GM23248 (cell line): ENCODE results near the gene GALP. TPM values are rescaled to one million over a fixed set of nuclear protein-coding genes. Genes with fewer than 3 reads are reported as not detected.
A peak's percentile ranks its signal among the peaks of the same experiment; 100 is the strongest.

ENCODE experiments used
- DNase-seq: peaks from one replicate; pipeline ENCODE4 v3.0.0-alpha.2; 2015
- H2AFZ ChIP-seq: fragments of 200-600 bp; sonication (generic); 2 replicates; pipeline ENCODE4 v1.6.1; 2016; ENCODE audit warnings: antibody characterized with exemption
- H3F3A ChIP-seq: fragments of 200-600 bp; sonication (generic); 2 replicates; pipeline ENCODE4 v1.6.1; 2016; ENCODE audit warnings: mild to moderate bottlenecking, antibody characterized with exemption, mixed run types; ENCODE audit not compliant: insufficient read depth
- H3K27ac ChIP-seq: fragments of 200-600 bp; sonication (generic); 2 replicates; pipeline ENCODE4 v1.5.1; 2016; ENCODE audit warnings: mild to moderate bottlenecking
- H3K27me3 ChIP-seq: fragments of 200-600 bp; sonication (generic); replicated peaks from 2 replicates; pipeline ENCODE4 v1.6.1; 2016; ENCODE audit warnings: mild to moderate bottlenecking; ENCODE audit not compliant: insufficient read depth
- H3K36me3 ChIP-seq: fragments of 200-600 bp; sonication (generic); 2 replicates; pipeline ENCODE4 v1.6.1; 2016; ENCODE audit warnings: low read depth, mild to moderate bottlenecking
- H3K4me1 ChIP-seq: fragments of 200-600 bp; sonication (generic); 2 replicates; pipeline ENCODE4 v1.6.1; 2016; ENCODE audit warnings: mild to moderate bottlenecking; ENCODE audit not compliant: insufficient read depth
- H3K4me2 ChIP-seq: fragments of 200-600 bp; sonication (generic); one replicate; pipeline ENCODE4 v1.6.1; 2016; ENCODE audit warnings: mild to moderate bottlenecking; ENCODE audit not compliant: unreplicated experiment
- H3K4me3 ChIP-seq: fragments of 200-600 bp; sonication (generic); 2 replicates; pipeline ENCODE4 v1.5.1; 2016; ENCODE audit warnings: mild to moderate bottlenecking
- H3K79me2 ChIP-seq: fragments of 200-600 bp; sonication (generic); 2 replicates; pipeline ENCODE4 v1.6.1; 2016; ENCODE audit warnings: mild to moderate bottlenecking; ENCODE audit not compliant: insufficient read depth
- H3K9ac ChIP-seq: fragments of 200-600 bp; sonication (generic); 2 replicates; pipeline ENCODE4 v1.6.1; 2016; ENCODE audit warnings: mild to moderate bottlenecking
- H3K9me2 ChIP-seq: fragments of 200-600 bp; sonication (generic); 2 replicates; pipeline ENCODE4 v1.6.1; 2016; ENCODE audit warnings: mixed run types, mild to moderate bottlenecking, moderate library complexity; ENCODE audit not compliant: insufficient read depth
- H3K9me3 ChIP-seq: fragments of 200-600 bp; sonication (generic); one replicate; pipeline ENCODE4 v1.6.1; 2017; ENCODE audit warnings: low read depth
- H4K20me1 ChIP-seq: fragments of 200-600 bp; sonication (generic); 2 replicates; pipeline ENCODE4 v1.6.0; 2016; ENCODE audit not compliant: insufficient read depth
- EZH2 ChIP-seq: fragments of 200-600 bp; sonication (generic); IDR thresholded peaks from 2 replicates; pipeline ENCODE4 v1.6.1; 2018; ENCODE audit warnings: antibody characterized with exemption, mild to moderate bottlenecking; ENCODE audit not compliant: insufficient read depth, poor library complexity, severe bottlenecking
- EZH2phosphoT487 ChIP-seq: fragments of 200-600 bp; sonication (generic); IDR thresholded peaks from 2 replicates; pipeline ENCODE4 v1.6.1; 2018; ENCODE audit warnings: antibody characterized with exemption, moderate library complexity, mild to moderate bottlenecking, low read depth; ENCODE audit not compliant: insufficient read depth
- WGBS, 2 experiments: methylation state at CpG; one replicate each; pipeline ENCODE4 v1.1.6; 2015 to 2017; ENCODE audit warnings: low lambda C conversion rate in 2 of 2, low coverage in 1 of 2; ENCODE audit errors: missing lambda C conversion rate in 2 of 2; 5-methylcytosine and 5-hydroxymethylcytosine counted together
- in situ Hi-C: fragments of 300-500 bp; cut with MboI; formaldehyde crosslinking; loops from 2 replicates; pipeline ENCODE4 v1.15.0; 2020
- polyA plus RNA-seq: library from polyadenylated mRNA; unstranded; fragments of >200 nt; fragmentation: Nextera tagmentation; extraction: Ambion mirVana; gene quantifications from 2 replicates; pipeline ENCODE4 v1.2.1, GENCODE V29; 2016
- total RNA-seq: library from RNA; depleted of rRNA; stranded (reverse); fragments of >200 nt; shearing (Covaris generic); gene quantifications from 2 replicates; pipeline ENCODE4 v1.2.3, GENCODE V29; 2014

GALP gene
- total and polyA plus RNA-seq, 2 experiments from 2014 or later: not detected

GRCh38 chr19:56137405-56137804, 38.4 kb upstream of the GALP start:
- no peaks in the 10 kb centered on the region for H3K9me2 ChIP-seq
- H3K4me2 ChIP-seq: no peak overlapping the region
- H3K9ac ChIP-seq: no peak overlapping the region
- H3K9me3 ChIP-seq: no peaks in the 10 kb centered on the region
- TF ChIP-seq EZH2phosphoT487 (no peak), EZH2 (no peak)
- in situ Hi-C loops: no loop called here
- H3K4me3 ChIP-seq: no peak overlapping the region
- H3K36me3 ChIP-seq: no peaks in the 10 kb centered on the region
- no peaks in the 10 kb centered on the region for H3F3A ChIP-seq
- 47 to 51% methylated on average over 6 of the region's 6 CpGs for WGBS, 2 experiments
- no peak for DNase-seq
- H3K27ac ChIP-seq: no peak overlapping the region
- H4K20me1 ChIP-seq: no peaks in the 10 kb centered on the region
- no peak overlapping the region for H2AFZ ChIP-seq
- no peaks in the 10 kb centered on the region for H3K27me3 ChIP-seq
- peaks cover 8% of the 10 kb centered on the region for H3K4me1 ChIP-seq
- H3K79me2 ChIP-seq: peaks cover 8% of the 10 kb centered on the region

- no peak for DNase-seq
- Histone ChIP-seq H3K36me3 (no peaks in the 10 kb centered on the region), H3K4me3 (no peak overlapping the region), H3K27me3 (no peaks in the 10 kb centered on the region), H3K4me2 (no peak overlapping the region), H3K27ac (no peak overlapping the region), H2AFZ (no peak overlapping the region), H3K4me1 (peaks cover 8% of the 10 kb centered on the region), H3F3A (no peaks in the 10 kb centered on the region), H3K9me3 (no peaks in the 10 kb centered on the region), H3K9ac (no peak overlapping the region), H3K9me2 (no peaks in the 10 kb centered on the region), H4K20me1 (no peaks in the 10 kb centered on the region), H3K79me2 (peaks cover 15% of the 10 kb centered on the region)
- in situ Hi-C loops: no loop called here
- 69 to 77% methylated on average over 3 of the region's 3 CpGs for WGBS, 2 experiments
- TF ChIP-seq EZH2: no peak
- TF ChIP-seq EZH2phosphoT487: no peak
These were observed 37.7 kb upstream of the GALP start for GRCh38 chr19:56138069-56138468.

- in situ Hi-C loops: no loop called here
- H3K27me3 ChIP-seq: no peaks in the 10 kb centered on the region
- H3K27ac ChIP-seq: peak overlapping the region; percentile 83
- no peaks in the 10 kb centered on the region; the same call in 1 of the 2 replicates for H3K4me1 ChIP-seq
- no peaks in the 10 kb centered on the region for H3K9me3 ChIP-seq
- H3K4me2 ChIP-seq: peak overlapping the region; percentile 95
- peak overlapping the region; percentile 87 for H3K9ac ChIP-seq
- peak overlapping the region; percentile 81 for H3K4me3 ChIP-seq
- peak; percentile 45 for DNase-seq
- no peak for TF ChIP-seq EZH2phosphoT487
- no peak for TF ChIP-seq EZH2
- H3F3A ChIP-seq: no peaks in the 10 kb centered on the region
- H2AFZ ChIP-seq: peak overlapping the region; percentile 96
- H4K20me1 ChIP-seq: no peaks in the 10 kb centered on the region
- H3K9me2 ChIP-seq: no peaks in the 10 kb centered on the region
- peaks cover 34% of the 10 kb centered on the region for H3K79me2 ChIP-seq
- no peaks in the 10 kb centered on the region for H3K36me3 ChIP-seq
- WGBS, 2 experiments: 26 to 32% methylated on average over 20 to 22 of the region's 22 CpGs
These were observed 35.8 kb upstream of the GALP start for GRCh38 chr19:56139847-56140582.

GRCh38 chr19:56140583-56141416, 35.0 kb upstream of the GALP start, which contains the start of gene ZNF444:
ZNF444 (plus strand) TSS chr19:56141287; CDS start chr19:56146912, 5,625 bp downstream.
- peak within 1 kb of the TSS; percentile 87 for H3K9ac ChIP-seq
- no peaks in the 10 kb centered on the region for H3K9me2 ChIP-seq
- H3K27me3 ChIP-seq: no peaks in the 10 kb centered on the region
- H3K4me2 ChIP-seq: peak within 1 kb of the TSS; percentile 95
- H3K36me3 ChIP-seq: no peaks in the 10 kb centered on the region
- H3K4me1 ChIP-seq: no peaks in the 10 kb centered on the region; the same call in 1 of the 2 replicates
- in situ Hi-C loops: no loop called here
- H3K79me2 ChIP-seq: peaks cover 41% of the 10 kb centered on the region
- peak; percentile 99 for DNase-seq
- H4K20me1 ChIP-seq: no peaks in the 10 kb centered on the region
- TF ChIP-seq EZH2 (no peak), EZH2phosphoT487 (no peak)
- WGBS, 2 experiments: 1% methylated on average over 42 to 56 of the region's 56 CpGs
- peak within 1 kb of the TSS; percentile 81 for H3K4me3 ChIP-seq
- no peaks in the 10 kb centered on the region for H3K9me3 ChIP-seq
- H2AFZ ChIP-seq: peak within 1 kb of the TSS; percentile 96
- peak within 1 kb of the TSS; percentile 83 for H3K27ac ChIP-seq
- H3F3A ChIP-seq: no peaks in the 10 kb centered on the region
